Transverse colon (tissue), 4 donors: ENCODE data around the gene MAST4.

ENCODE experiments used
- CTCF ChIP-seq, 5 experiments: fragments of 200-600 bp in 3 of 5; fragments of 450-650 bp in 2 of 5; sonication (generic) in 3 of 5; IDR thresholded peaks; 1 replicate in 2 of 5; 2 replicates in 3 of 5; pipeline ENCODE4 v1.5.1; 2016 to 2017; ENCODE audit warnings: antibody characterized with exemption in 5 of 5, inconsistent platforms in 3 of 5, mild to moderate bottlenecking in 2 of 5, moderate library complexity in 1 of 5
- EP300 ChIP-seq: sonication (generic); formaldehyde crosslinking; IDR thresholded peaks from one replicate; pipeline ENCODE4 v1.6.1; 2017; ENCODE audit warnings: antibody characterized with exemption, low read depth
- POLR2A ChIP-seq: fragments of 450-650 bp; IDR thresholded peaks from one replicate; pipeline ENCODE4 v1.6.1; 2016; ENCODE audit warnings: antibody characterized with exemption, mild to moderate bottlenecking, moderate library complexity
- POLR2AphosphoS5 ChIP-seq, 3 donors: sonication (generic); formaldehyde crosslinking; IDR thresholded peaks; one replicate each; pipeline ENCODE4 v1.6.1; 2016; ENCODE audit warnings: antibody characterized with exemption in 3 of 3

GRCh38 chr5:66620711-66621110 is 24.5 kb downstream of the MAST4 start:
- TF ChIP-seq POLR2A: no peak
- no peak for TF ChIP-seq CTCF (IDR thresholded peaks at IDR 0.05)
- TF ChIP-seq EP300: no peak
- no peak for TF ChIP-seq POLR2AphosphoS5 (IDR thresholded peaks at IDR 0.05)
